Endothelial cell (in vitro differentiated cells): Measurements from ENCODE around the gene TMC5. TPM values are rescaled to one million over a fixed set of nuclear protein-coding genes. Genes with fewer than 3 reads are reported as not detected.
"Not testable (repeated sequence)": the region's sequence is repeated elsewhere in the genome, so short reads cannot be mapped to it uniquely, and the experiment has no call there.

Experiments
- DNase-seq: peaks from one replicate; pipeline ENCODE4 v3.0.0; 2021; ENCODE audit warnings: low spot score
- H3K27ac Mint-ChIP-seq: one replicate; pipeline ENCODE4 v1.8.0; 2021; ENCODE audit warnings: mixed read lengths, inconsistent platforms; ENCODE audit not compliant: unreplicated experiment
- H3K27me3 Mint-ChIP-seq: one replicate; pipeline ENCODE4 v1.8.0; 2021; ENCODE audit warnings: mild to moderate bottlenecking, moderate library complexity, mixed read lengths, inconsistent platforms; ENCODE audit not compliant: unreplicated experiment
- H3K36me3 Mint-ChIP-seq: one replicate; pipeline ENCODE4 v1.8.0; 2021; ENCODE audit warnings: mild to moderate bottlenecking, low read depth, mixed read lengths, inconsistent platforms; ENCODE audit not compliant: unreplicated experiment
- H3K4me1 Mint-ChIP-seq: one replicate; pipeline ENCODE4 v1.8.0; 2021; ENCODE audit warnings: mild to moderate bottlenecking, mixed read lengths, inconsistent platforms; ENCODE audit not compliant: unreplicated experiment
- H3K4me3 Mint-ChIP-seq: one replicate; pipeline ENCODE4 v1.8.0; 2021; ENCODE audit warnings: mild to moderate bottlenecking, mixed read lengths, inconsistent platforms; ENCODE audit not compliant: unreplicated experiment
- H3K9me3 Mint-ChIP-seq: one replicate; pipeline ENCODE4 v1.8.0; 2021; ENCODE audit warnings: mixed read lengths, inconsistent platforms; ENCODE audit not compliant: unreplicated experiment
- total RNA-seq: library from RNA; stranded (reverse); fragmentation: NEBNext Ultra II Directional; extraction: Animal tissue kit (Norgen Biotek cat#: 25700); gene quantifications from one replicate; pipeline ENCODE4 v1.2.1, GENCODE V29; 2021; ENCODE audit not compliant: unreplicated experiment
- TF ChIP-seq, protein P1 (sequence below): fragments of 200-600 bp; sonication (generic); IDR thresholded peaks from one replicate; pipeline ENCODE4 v1.5.0; 2021; ENCODE audit warnings: antibody characterized with exemption; ENCODE audit not compliant: unreplicated experiment

The TMC5 gene
- total RNA-seq, 1 donor from 2014 or later: 0.69 TPM

DNA sequence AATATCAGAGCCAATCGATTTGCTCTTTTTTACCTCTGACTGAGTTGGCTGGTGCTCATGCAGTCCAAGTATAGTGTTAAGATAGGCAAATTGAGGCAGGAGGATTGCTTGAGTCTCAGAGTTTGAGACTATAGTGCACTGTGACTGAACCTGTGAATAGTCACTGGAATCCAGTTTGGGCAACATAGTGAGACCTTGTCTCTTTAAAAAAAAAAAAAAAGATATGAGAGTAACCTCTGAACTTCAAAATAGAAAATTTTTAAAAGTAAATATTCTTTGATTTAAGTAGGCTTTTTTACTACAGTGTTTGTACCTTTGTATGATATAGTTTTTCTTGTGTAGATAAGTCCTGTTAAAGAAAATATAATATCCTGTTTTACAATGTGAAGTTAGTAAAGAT is 109.5 kb downstream of the TMC5 start:
- Mint-ChIP-seq H3K4me3 (no peak overlapping the region), H3K27me3 (peaks cover 1% of the 10 kb centered on the region), H3K36me3 (no peaks in the 10 kb centered on the region), H3K27ac (no peak overlapping the region), H3K4me1 (peaks cover 11% of the 10 kb centered on the region), H3K9me3 (no peaks in the 10 kb centered on the region)
- TF ChIP-seq, protein P1, sequence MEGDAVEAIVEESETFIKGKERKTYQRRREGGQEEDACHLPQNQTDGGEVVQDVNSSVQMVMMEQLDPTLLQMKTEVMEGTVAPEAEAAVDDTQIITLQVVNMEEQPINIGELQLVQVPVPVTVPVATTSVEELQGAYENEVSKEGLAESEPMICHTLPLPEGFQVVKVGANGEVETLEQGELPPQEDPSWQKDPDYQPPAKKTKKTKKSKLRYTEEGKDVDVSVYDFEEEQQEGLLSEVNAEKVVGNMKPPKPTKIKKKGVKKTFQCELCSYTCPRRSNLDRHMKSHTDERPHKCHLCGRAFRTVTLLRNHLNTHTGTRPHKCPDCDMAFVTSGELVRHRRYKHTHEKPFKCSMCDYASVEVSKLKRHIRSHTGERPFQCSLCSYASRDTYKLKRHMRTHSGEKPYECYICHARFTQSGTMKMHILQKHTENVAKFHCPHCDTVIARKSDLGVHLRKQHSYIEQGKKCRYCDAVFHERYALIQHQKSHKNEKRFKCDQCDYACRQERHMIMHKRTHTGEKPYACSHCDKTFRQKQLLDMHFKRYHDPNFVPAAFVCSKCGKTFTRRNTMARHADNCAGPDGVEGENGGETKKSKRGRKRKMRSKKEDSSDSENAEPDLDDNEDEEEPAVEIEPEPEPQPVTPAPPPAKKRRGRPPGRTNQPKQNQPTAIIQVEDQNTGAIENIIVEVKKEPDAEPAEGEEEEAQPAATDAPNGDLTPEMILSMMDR: no peak
- no peak for DNase-seq

DNA sequence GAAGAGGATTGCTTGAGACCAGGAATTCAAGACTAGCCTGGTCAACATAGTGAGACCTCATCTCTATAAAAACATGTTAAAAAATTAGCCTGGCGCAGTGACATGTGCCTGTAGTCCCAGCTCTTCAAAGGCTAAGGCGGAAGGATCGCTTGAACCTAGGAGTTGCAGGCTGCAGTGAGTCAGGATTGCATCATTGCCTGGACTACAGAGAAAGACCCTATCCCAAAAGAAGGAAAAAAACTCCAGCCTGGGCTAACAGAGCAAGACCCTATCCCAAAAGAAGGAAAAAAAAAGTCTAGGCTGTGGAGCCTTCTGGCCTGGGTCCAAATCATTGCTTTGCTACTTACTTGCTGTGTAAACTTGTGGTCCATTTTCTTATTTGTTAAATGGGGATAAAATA is 111.0 kb downstream of the TMC5 start:
- Mint-ChIP-seq H3K4me1 (peaks cover 10% of the 10 kb centered on the region), H3K27me3 (peaks cover 1% of the 10 kb centered on the region), H3K4me3 (no peak overlapping the region), H3K36me3 (no peaks in the 10 kb centered on the region), H3K9me3 (no peaks in the 10 kb centered on the region), H3K27ac (no peak overlapping the region)
- TF ChIP-seq, protein P1: no peak
- no peak for DNase-seq

DNA sequence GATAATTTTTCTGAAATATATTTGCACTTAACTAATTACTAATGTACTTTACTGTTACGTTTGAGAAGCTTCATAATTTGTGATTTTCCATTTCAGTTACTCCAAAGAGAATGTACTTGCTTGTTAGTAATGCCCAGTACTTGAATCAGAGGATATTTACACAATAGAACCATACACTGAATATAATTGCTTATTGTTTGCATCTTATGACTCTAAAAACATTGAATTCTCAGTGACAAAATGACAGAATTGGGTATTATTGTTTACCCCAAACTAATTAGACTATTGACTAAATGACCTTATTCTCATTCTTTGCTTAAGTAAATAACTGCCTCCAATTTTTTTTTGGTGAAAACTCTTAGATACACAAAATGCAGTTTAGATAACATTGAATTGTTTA is 114.9 kb downstream of the TMC5 start:
- H3K36me3 Mint-ChIP-seq: no peaks in the 10 kb centered on the region
- no peaks in the 10 kb centered on the region for H3K4me1 Mint-ChIP-seq
- no peaks in the 10 kb centered on the region for H3K9me3 Mint-ChIP-seq
- H3K27me3 Mint-ChIP-seq: no peaks in the 10 kb centered on the region
- TF ChIP-seq, protein P1: no peak
- no peak overlapping the region for H3K4me3 Mint-ChIP-seq
- H3K27ac Mint-ChIP-seq: no peak overlapping the region
- no peak for DNase-seq

DNA sequence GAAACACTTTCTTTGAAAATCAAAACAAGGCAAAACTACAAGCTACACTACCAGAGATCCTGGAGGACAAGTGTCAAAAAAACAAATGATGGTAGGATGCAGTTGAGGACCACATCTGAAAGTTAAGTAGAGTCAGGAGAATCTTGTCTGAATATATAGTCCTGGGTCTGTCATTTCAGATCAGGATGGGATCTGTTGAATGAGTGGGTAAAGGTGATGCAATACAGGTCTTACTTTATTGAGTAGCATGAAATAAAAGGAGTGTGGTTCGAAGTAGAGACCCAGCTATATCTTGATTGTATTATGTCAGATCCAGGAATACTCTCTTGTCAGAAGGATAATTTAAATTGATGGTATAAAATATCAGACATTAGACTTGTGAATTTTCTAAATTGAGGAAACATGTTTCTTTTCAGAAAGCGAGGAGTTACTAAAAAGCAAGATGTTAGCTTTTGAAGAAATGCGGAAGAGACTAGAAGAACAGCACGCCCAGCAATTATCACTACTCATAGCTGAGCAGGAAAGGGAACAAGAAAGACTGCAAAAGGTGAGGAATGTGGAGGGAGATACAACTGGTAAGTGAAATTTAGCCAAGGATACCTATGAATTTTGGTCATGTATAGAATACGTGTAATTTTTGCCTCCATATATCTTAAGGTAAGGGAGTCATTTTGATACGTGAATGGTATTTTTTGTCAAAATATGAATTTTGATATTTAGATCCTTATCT is 122.7 kb downstream of the TMC5 start:
- Mint-ChIP-seq H3K4me3 (no peak overlapping the region), H3K27me3 (peaks cover 3% of the 10 kb centered on the region), H3K9me3 (no peaks in the 10 kb centered on the region), H3K27ac (no peak overlapping the region), H3K36me3 (peaks cover 13% of the 10 kb centered on the region), H3K4me1 (peaks cover 2% of the 10 kb centered on the region)
- TF ChIP-seq, protein P1: no peak
- DNase-seq: no peak

DNA sequence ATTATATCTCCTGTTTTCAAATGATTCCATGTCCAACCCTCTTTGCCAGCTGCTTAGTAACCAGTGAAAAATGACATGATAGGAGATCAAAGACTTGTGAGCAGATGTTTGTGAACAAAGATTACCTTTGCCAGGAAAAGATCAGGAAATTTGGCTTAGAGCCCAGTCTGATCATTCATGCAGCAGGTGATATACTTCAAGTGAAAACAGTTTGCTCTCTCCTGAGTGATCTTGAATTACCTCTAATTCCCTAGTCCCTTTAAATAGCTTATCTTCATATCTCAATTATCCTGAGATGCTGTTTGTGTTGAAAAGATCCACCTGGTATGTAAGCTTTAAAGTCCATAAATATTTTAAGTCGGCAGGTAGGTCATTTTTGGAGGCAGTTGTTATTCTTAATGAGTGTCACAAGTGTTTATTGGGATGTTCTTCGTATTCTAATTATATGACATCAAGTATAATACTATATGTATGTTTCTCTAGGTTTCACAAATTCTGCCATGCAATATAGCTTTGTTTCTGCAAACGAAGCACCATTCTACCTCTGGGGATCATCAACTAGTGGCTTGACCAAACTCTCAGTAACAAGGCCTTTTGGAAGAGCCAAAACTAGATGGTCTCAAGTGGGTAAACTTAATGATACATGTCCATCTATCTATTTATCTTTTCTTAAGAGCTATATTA is 124.6 kb downstream of the TMC5 start:
- Mint-ChIP-seq H3K36me3 (peaks cover 13% of the 10 kb centered on the region), H3K4me1 (peaks cover 2% of the 10 kb centered on the region), H3K4me3 (no peak overlapping the region), H3K9me3 (no peaks in the 10 kb centered on the region), H3K27me3 (peaks cover 3% of the 10 kb centered on the region), H3K27ac (no peak overlapping the region)
- DNase-seq: no peak
- TF ChIP-seq, protein P1: no peak

DNA sequence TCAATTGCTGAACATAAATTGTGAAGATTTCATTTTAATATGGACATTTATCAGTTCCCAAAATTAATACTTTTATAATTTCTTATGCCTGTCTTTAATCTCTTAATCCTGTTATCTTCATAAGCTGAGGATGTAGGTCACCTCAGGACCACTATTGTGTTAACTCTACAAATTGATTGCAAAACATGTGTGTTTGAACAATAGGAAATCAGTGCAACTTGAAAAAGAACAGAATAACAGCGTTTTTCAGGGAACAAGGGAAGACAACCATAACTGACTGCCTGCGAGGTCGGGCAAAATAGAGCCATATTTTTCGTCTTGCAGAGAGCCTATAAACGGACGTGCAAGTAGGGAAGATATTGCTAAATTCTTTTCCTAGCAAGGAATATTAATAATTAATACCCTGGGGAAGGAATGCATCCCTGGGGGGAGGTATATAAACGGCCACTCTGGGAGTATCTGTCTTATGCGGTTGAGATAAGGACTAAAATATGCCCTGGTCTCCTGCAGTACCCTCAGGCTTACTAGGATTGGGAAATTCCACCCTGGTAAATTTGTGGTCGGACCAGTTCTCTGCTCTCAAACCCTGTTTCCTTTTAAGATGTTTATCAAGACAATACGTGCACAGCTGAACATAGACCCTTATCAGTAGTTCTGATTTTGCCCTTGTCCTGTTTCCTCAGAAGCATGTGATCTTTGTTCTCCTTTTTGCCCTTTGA is 125.8 kb downstream of the TMC5 start:
- not testable (repeated sequence) for H3K27me3 Mint-ChIP-seq, H3K4me1 Mint-ChIP-seq, H3K9me3 Mint-ChIP-seq, H3K27ac Mint-ChIP-seq, DNase-seq
- H3K36me3 Mint-ChIP-seq: peaks cover 13% of the 10 kb centered on the region
- H3K4me3 Mint-ChIP-seq: peak overlapping the region; percentile 70
